ENCODE measurements around the gene ATP8B3. TPM values are rescaled to one million over a fixed set of nuclear protein-coding genes. Genes with fewer than 3 reads are reported as not detected.

ATP8B3 gene
- total and polyA plus RNA-seq, 2 experiments from 2014 or later = 2.1 to 6.0 TPM

DNA sequence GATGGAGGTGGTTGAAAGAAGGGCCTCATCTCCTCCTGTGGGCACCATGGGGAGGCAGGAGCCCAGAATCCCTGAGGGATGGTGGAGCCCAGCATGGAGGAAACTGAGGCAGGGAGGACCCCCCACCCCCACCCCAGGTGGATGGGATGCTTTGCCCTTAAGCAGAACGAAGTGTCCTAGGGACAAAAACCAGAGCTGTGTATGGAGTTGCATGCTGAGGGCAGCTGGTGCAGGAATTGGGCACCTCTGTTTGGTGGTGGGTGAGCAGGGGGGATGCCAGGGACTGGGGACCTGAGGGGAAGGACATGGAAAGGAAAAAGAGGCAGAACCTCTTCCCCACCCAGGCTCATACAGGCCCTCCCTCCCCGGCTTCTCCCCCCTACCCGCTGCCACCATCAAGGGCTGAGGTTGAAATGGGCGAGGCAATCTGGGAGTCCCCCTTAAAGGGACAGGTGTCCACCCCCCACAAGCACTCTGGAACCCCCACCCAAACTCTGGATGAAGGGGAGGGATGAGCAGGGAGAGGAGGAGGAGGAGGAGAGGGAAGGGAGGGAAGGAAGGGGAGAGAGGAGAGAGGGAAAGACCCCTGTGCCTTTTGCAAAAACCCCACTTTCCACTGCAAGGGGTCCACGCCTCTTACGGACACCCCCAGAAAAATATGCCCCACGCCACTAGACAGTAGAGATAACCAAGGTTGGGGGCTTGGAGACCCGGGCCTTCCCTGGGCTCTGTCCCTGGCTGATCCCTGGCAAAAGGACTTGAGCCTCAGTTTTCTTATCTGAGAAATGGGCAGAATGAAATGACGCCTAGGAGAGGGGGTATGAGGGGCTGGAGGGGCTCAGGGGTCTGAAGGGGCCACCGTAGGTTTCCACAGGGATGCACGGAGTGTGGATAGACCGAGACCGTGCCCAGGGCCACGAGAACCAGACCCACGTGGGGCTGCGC lies 52.8 kb downstream of the ATP8B3 start:
- peaks cover 97% of the 10 kb centered on the region for H3K27me3 Mint-ChIP-seq (ENCODE audit: insufficient read depth, low read depth, poor library complexity)
- H3K4me1 ChIP-seq (ENCODE audit: insufficient read depth) = peaks cover 11% of the 10 kb centered on the region; the same call in 1 of the 2 replicates
- H3K9me3 Mint-ChIP-seq = peaks cover 12% of the 10 kb centered on the region; the same call in 1 of the 3 replicates
- H3K27me3 ChIP-seq (ENCODE audit: insufficient read depth) = peaks cover 99% of the 10 kb centered on the region
- peaks cover 16% of the 10 kb centered on the region; the same call in 1 of the 2 replicates for H3F3A ChIP-seq (replicated peaks; ENCODE audit: low read depth)
- no peak overlapping the region for H3K4me3 Mint-ChIP-seq
- H3K27ac Mint-ChIP-seq = no peak overlapping the region
- no peak overlapping the region for H2AFZ ChIP-seq
- DNase-seq (ENCODE audit: low spot score) (no peak), ATAC-seq (no peak)
- no peak overlapping the region for H3K4me3 ChIP-seq
- H3K9me2 ChIP-seq (ENCODE audit: insufficient read depth) = no peaks in the 10 kb centered on the region
- no peak for TF ChIP-seq STAT1 (IDR thresholded peaks at IDR 0.05; ENCODE audit: unreplicated experiment)
- TF ChIP-seq ZNF114 (CRISPR knock-in tag; IDR thresholded peaks at IDR 0.05) = no peak
- no peak for TF ChIP-seq CREB1 (CRISPR knock-in tag; IDR thresholded peaks at IDR 0.05; ENCODE audit: low read depth)
- no peak for TF ChIP-seq POLR2AphosphoS5 (IDR thresholded peaks at IDR 0.05; ENCODE audit: low read depth)
- peak; percentile 72 for TF ChIP-seq EZH2 (IDR thresholded peaks at IDR 0.05; ENCODE audit: low read depth, unreplicated experiment)
- TF ChIP-seq NANOG (IDR thresholded peaks at IDR 0.05; ENCODE audit: borderline replicate concordance) = no peak
- no peak for TF ChIP-seq CTCF (conservative IDR thresholded peaks at IDR 0.05; ENCODE audit: low read depth in 2 of 2)
- no peaks in the 10 kb centered on the region for H3K36me3 Mint-ChIP-seq (ENCODE audit: low read depth)
- H3K4me1 Mint-ChIP-seq = peaks cover 18% of the 10 kb centered on the region
- H3K36me3 ChIP-seq (ENCODE audit: insufficient read depth) = no peaks in the 10 kb centered on the region
- H3K79me2 ChIP-seq (replicated peaks; ENCODE audit: insufficient read depth) = no peaks in the 10 kb centered on the region
- H4K20me1 ChIP-seq (replicated peaks; ENCODE audit: insufficient read depth) = peaks cover 26% of the 10 kb centered on the region
- H3K4me2 ChIP-seq = no peak overlapping the region
- H3K27ac ChIP-seq (ENCODE audit: low read depth) = no peak overlapping the region

GRCh38 chr19:1758231-1758577 lies 53.9 kb downstream of the ATP8B3 start:
- H3K27ac ChIP-seq (ENCODE audit: low read depth) = no peak overlapping the region
- peaks cover 92% of the 10 kb centered on the region for H3K27me3 ChIP-seq (ENCODE audit: insufficient read depth)
- H3K36me3 ChIP-seq (ENCODE audit: insufficient read depth) = no peaks in the 10 kb centered on the region
- no peak for ATAC-seq
- Mint-ChIP-seq H3K4me1 (peaks cover 14% of the 10 kb centered on the region), H3K27ac (no peak overlapping the region), H3K4me3 (peak overlapping the region; percentile 40; the same call in 1 of the 3 replicates), H3K9me3 (peaks cover 5% of the 10 kb centered on the region; the same call in 1 of the 3 replicates), H3K36me3 (ENCODE audit: low read depth) (no peaks in the 10 kb centered on the region), H3K27me3 (ENCODE audit: insufficient read depth, low read depth, poor library complexity) (peaks cover 87% of the 10 kb centered on the region)
- H3K4me1 ChIP-seq (ENCODE audit: insufficient read depth) = peaks cover 11% of the 10 kb centered on the region; the same call in 1 of the 2 replicates
- peak overlapping the region; percentile 37 for H3K4me3 ChIP-seq
- peaks cover 22% of the 10 kb centered on the region for H4K20me1 ChIP-seq (replicated peaks; ENCODE audit: insufficient read depth)
- peak overlapping the region; percentile 68 for H3K4me2 ChIP-seq
- H2AFZ ChIP-seq = no peak overlapping the region
- no peaks in the 10 kb centered on the region for H3K9me2 ChIP-seq (ENCODE audit: insufficient read depth)
- no peak for DNase-seq (ENCODE audit: low spot score)
- peaks cover 14% of the 10 kb centered on the region; the same call in 1 of the 2 replicates for H3F3A ChIP-seq (replicated peaks; ENCODE audit: low read depth)
- no peaks in the 10 kb centered on the region for H3K79me2 ChIP-seq (replicated peaks; ENCODE audit: insufficient read depth)
- TF ChIP-seq EZH2 (IDR thresholded peaks at IDR 0.05; ENCODE audit: low read depth, unreplicated experiment) = peak; percentile 56
- TF ChIP-seq, protein P1, sequence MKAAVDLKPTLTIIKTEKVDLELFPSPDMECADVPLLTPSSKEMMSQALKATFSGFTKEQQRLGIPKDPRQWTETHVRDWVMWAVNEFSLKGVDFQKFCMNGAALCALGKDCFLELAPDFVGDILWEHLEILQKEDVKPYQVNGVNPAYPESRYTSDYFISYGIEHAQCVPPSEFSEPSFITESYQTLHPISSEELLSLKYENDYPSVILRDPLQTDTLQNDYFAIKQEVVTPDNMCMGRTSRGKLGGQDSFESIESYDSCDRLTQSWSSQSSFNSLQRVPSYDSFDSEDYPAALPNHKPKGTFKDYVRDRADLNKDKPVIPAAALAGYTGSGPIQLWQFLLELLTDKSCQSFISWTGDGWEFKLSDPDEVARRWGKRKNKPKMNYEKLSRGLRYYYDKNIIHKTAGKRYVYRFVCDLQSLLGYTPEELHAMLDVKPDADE (IDR thresholded peaks at IDR 0.05) = no peak
- TF ChIP-seq ZNF462 (CRISPR knock-in tag; IDR thresholded peaks at IDR 0.05) = no peak
- no peak for TF ChIP-seq CREB1 (CRISPR knock-in tag; IDR thresholded peaks at IDR 0.05; ENCODE audit: low read depth)

Data from GM23338 (cell line).